Nephron (organoid): ENCODE data around the gene ULK1.
A peak's percentile ranks its signal among the peaks of the same experiment; 100 is the strongest.

Experiments
- H3K27ac Mint-ChIP-seq, 3 experiments: 2 replicates each; pipeline ENCODE4 v1.8.0; 2020; ENCODE audit warnings: mixed read lengths in 3 of 3, mild to moderate bottlenecking in 2 of 3, moderate library complexity in 1 of 3
- H3K27me3 Mint-ChIP-seq: 2 replicates; pipeline ENCODE4 v1.8.0; 2021; ENCODE audit warnings: low read depth, mild to moderate bottlenecking, moderate library complexity, mixed read lengths
- H3K36me3 Mint-ChIP-seq: 2 replicates; pipeline ENCODE4 v1.8.0; 2020; ENCODE audit warnings: low read depth, mixed read lengths
- H3K4me1 Mint-ChIP-seq: 2 replicates; pipeline ENCODE4 v1.8.0; 2020; ENCODE audit warnings: mixed read lengths
- H3K4me3 Mint-ChIP-seq, 3 experiments: 2 replicates each; pipeline ENCODE4 v1.8.0; 2020; ENCODE audit warnings: mild to moderate bottlenecking in 3 of 3, mixed read lengths in 3 of 3, moderate library complexity in 2 of 3
- H3K9me3 Mint-ChIP-seq: 2 replicates; pipeline ENCODE4 v1.8.0; 2020; ENCODE audit warnings: mixed read lengths
- CTCF ChIP-seq, 3 experiments: fragments of 200-600 bp; sonication (generic); IDR thresholded peaks; one replicate each; pipeline ENCODE4 v1.5.0; 2021; ENCODE audit warnings: antibody characterized with exemption in 3 of 3; ENCODE audit not compliant: unreplicated experiment in 3 of 3

The ULK1 gene

GRCh38 chr12:131893605-131894312 lies 663 bp upstream of the ULK1 start:
- H3K4me3 Mint-ChIP-seq, result peak overlapping the region; percentile 66 to 73 (median 67)
- H3K36me3 Mint-ChIP-seq, result peaks cover 4% of the 10 kb centered on the region
- no peak for TF ChIP-seq CTCF (IDR thresholded peaks at IDR 0.05; ENCODE audit: unreplicated experiment in 3 of 3)
- H3K27ac Mint-ChIP-seq, result peak overlapping the region in 1 of 3 experiments; percentile 49
- H3K4me1 Mint-ChIP-seq, result no peaks in the 10 kb centered on the region
- H3K27me3 Mint-ChIP-seq, result peaks cover 11% of the 10 kb centered on the region
- no peaks in the 10 kb centered on the region for H3K9me3 Mint-ChIP-seq

GRCh38 chr12:131894981-131895639 lies 688 bp downstream of the ULK1 start:
- TF ChIP-seq CTCF (IDR thresholded peaks at IDR 0.05; ENCODE audit: unreplicated experiment in 3 of 3), result no peak
- Mint-ChIP-seq H3K9me3 (no peaks in the 10 kb centered on the region), H3K4me1 (no peaks in the 10 kb centered on the region), H3K27ac (peak overlapping the region in 2 of 3 experiments; percentile 74 to 89), H3K4me3 (peak overlapping the region; percentile 88 to 90 (median 89)), H3K36me3 (peaks cover 6% of the 10 kb centered on the region), H3K27me3 (peaks cover 1% of the 10 kb centered on the region)

GRCh38 chr12:131895640-131896079 lies 1.2 kb downstream of the ULK1 start:
- Mint-ChIP-seq H3K4me3 (peak overlapping the region; percentile 88 to 90 (median 89)), H3K4me1 (no peaks in the 10 kb centered on the region), H3K36me3 (peaks cover 8% of the 10 kb centered on the region), H3K9me3 (no peaks in the 10 kb centered on the region), H3K27me3 (no peaks in the 10 kb centered on the region), H3K27ac (peak overlapping the region in 2 of 3 experiments; percentile 74 to 89)
- no peak for TF ChIP-seq CTCF (IDR thresholded peaks at IDR 0.05; ENCODE audit: unreplicated experiment in 3 of 3)

GRCh38 chr12:131896080-131896810 lies 1.8 kb downstream of the ULK1 start:
- TF ChIP-seq CTCF (IDR thresholded peaks at IDR 0.05; ENCODE audit: unreplicated experiment in 3 of 3), result no peak
- Mint-ChIP-seq H3K4me3 (peak overlapping the region; percentile 88 to 90 (median 89)), H3K4me1 (no peaks in the 10 kb centered on the region), H3K36me3 (peaks cover 8% of the 10 kb centered on the region), H3K27me3 (no peaks in the 10 kb centered on the region), H3K27ac (peak overlapping the region in 2 of 3 experiments; percentile 33 to 89), H3K9me3 (no peaks in the 10 kb centered on the region)

DNA sequence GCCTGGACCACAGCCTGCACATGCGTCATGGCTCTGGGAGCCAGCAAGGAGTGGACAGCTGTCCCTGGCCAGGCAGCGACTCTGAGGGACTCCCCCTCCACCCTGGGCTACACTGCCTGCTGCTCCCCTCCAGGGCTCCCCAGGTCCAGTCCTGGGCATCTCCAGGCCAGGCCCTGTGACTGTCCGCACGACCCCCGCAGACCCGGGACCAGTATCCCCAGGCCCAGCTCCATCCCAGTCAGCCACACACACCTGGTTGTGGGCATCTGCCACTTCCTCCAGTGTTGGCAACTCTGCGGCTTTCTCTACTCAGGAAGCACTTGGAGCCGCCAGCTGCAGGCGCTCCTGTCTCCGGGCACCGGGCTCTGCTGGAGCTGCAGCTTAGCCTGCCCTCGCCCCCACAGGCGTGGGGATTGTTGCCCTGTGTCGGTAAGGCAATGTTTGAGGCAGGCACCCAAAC lies 2.4 kb downstream of the ULK1 start:
- no peaks in the 10 kb centered on the region for H3K9me3 Mint-ChIP-seq
- H3K4me3 Mint-ChIP-seq, result peak overlapping the region; percentile 80 to 90 (median 84)
- no peaks in the 10 kb centered on the region for H3K4me1 Mint-ChIP-seq
- peak overlapping the region in 2 of 3 experiments; percentile 33 to 40 for H3K27ac Mint-ChIP-seq
- no peak for TF ChIP-seq CTCF (IDR thresholded peaks at IDR 0.05; ENCODE audit: unreplicated experiment in 3 of 3)
- peaks cover 8% of the 10 kb centered on the region for H3K36me3 Mint-ChIP-seq
- H3K27me3 Mint-ChIP-seq, result no peaks in the 10 kb centered on the region
